GF-D8 (cell line): Measurements from ENCODE around the gene SH3BP2.

Source experiments
- DNase-seq: peaks from one replicate; lab custom pipeline; 2025; lab: John Stamatoyannopoulos, UW

Gene SH3BP2

GRCh38 chr4:2856266-2856665 lies 63.4 kb downstream of the SH3BP2 start:
- DNase-seq: no peak

DNA sequence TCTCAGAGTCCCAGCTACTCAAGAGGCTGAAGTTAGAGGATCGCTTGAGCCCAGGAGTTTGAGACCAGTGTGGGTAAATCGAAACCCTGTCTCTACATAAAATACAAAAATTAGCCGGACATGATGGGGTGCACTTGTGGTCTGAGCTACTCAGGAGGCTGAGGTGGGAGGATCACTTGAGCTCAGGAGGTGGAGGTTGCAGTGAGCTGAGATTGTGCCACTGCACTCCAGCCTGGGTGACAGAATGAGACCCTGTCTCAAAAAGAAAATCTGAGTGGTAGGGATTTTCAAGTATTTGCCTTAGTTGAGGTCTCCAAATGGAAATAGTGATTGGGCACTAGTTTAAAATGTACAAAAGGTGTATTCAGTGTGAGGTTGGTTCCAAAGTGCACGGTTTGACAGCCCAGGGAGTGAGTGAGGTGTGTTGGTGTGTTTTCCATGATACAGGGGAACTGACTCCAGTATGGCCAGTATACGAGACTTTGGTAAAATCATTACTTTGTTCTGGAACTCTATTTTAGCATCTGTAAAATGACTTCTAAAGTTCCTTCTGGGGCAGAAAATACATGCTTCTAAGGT lies 64.6 kb downstream of the SH3BP2 start:
- no peak for DNase-seq

- DNase-seq: peak; percentile 55
Measured at GRCh38 chr4:2858451-2859217, 65.7 kb downstream of the SH3BP2 start.

DNA sequence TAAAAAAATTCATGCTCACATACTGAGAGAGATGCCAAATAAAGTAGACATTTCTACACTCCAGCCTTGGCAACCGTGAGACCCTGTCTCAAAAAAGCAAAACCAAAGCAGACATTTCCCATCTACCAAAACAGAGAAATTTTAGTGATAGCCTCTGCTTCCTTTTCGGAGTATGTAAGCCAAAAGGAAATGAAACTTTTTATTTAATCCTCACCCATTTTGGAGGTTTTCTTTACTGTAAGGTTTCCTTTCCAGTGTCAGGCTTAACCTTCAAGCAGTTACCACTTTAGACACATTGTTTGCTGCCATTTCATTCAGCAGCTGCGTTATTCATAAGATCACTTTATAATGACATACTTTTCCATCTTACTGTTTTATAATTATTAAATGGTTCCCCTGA lies 66.6 kb downstream of the SH3BP2 start:
- DNase-seq: no peak

DNA sequence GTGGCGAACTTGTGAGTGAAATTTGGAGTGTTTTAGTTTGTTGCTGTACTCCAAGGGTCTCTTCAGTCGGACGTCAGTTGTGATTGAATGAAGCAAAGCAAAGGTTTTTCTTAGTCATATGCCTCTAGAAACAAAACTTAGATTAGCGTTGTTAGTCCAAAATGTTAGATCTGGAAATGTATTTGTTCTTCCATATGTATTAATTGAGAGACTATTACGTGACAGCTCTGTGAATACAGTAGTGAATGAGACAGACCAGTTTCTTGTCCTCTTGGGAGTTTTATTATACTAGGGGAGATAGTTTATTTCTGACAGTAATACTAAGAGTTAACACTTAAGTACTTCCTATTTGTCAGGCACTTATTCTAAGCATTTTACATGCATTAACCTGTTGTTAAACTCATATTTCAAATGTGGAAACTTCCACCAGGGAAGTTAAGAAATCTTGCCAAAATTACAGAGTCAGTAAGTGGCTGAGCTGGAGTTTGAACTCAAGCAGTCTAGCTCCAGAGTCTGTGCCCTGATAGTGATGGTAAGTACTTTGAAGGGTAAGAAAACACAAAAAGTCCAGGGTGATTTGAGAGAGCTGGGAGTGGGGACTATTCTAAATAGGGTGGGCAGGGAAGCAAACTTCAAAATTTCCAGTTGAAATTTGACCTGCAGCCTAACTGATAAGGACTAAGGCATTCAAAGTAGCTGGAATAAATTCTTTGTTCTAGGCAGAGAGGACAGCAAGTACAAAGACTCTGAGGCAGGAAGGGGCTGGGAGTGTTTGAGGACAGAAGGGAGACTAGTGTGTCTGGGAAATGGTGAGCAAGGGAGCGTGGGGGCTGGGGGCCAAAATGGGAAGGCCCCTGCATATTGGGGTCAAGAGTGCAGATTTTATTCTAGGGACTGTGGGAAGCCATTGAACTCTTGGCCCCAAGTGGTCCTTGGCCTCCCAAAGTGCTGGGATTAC lies 67.8 kb downstream of the SH3BP2 start:
- peak; percentile 65 for DNase-seq

- DNase-seq: no peak
Measured at GRCh38 chr4:2861631-2862436, 68.9 kb downstream of the SH3BP2 start.

GRCh38 chr4:2862528-2862927 lies 69.6 kb downstream of the SH3BP2 start:
- no peak for DNase-seq

DNA sequence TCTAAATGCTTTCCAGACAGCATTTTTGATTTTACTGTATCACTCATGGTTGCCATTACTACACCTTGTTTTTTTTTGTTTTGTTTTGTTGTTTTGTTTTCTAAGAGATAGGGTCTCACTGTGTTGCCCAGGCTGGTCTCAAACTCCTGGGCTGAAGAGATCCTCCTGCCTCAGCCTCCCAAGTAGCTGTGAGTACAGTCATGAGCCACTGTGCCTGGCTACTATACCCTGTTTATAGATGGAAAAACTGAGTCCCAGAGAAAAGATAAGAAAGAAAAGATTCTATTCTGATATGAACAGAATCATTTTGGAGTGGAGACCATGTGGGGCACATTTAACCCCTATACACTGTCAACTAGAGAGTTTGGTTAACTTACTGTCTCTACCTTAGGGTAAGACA lies 70.8 kb downstream of the SH3BP2 start:
- no peak for DNase-seq

GRCh38 chr4:2865196-2865780 lies 72.4 kb downstream of the SH3BP2 start:
- DNase-seq: no peak

DNA sequence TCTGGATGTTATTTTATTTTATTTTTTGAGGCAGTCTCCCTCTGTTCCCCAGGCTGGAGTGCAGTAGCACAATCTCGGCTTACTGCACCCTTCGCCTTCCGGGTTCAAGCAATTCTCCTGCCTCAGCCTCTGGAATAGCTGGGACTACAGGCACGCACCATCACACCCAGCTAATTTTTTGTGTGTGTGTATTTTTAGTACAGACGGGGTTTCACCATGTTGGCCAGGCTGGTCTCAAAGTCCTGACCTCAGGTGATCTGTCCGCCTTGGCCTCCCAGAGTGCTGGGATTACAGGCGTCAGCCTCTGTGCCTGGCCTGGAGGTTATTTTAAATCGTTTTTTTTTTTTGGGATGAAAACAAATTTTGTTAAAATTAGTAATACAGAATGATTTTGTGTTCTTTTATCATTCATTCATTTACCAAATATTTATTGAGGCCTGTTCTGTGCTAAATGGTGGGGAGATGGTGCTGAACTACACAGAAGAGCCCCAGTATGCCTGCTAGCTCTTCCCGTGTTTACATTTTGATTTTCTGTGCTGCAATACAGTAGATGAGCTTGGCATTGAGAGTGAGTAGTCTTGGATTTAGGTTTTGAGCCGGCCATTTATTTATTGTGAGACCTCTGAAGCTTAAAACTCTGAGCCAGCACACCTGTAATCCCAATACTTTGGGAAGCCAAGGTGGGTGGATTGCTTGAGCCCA lies 73.4 kb downstream of the SH3BP2 start:
- no peak for DNase-seq

GRCh38 chr4:2866891-2867290 lies 74.0 kb downstream of the SH3BP2 start:
- DNase-seq: no peak

GRCh38 chr4:2867758-2868491 lies 75.0 kb downstream of the SH3BP2 start:
- DNase-seq: no peak

GRCh38 chr4:2868877-2869487 lies 76.1 kb downstream of the SH3BP2 start:
- no peak for DNase-seq

DNA sequence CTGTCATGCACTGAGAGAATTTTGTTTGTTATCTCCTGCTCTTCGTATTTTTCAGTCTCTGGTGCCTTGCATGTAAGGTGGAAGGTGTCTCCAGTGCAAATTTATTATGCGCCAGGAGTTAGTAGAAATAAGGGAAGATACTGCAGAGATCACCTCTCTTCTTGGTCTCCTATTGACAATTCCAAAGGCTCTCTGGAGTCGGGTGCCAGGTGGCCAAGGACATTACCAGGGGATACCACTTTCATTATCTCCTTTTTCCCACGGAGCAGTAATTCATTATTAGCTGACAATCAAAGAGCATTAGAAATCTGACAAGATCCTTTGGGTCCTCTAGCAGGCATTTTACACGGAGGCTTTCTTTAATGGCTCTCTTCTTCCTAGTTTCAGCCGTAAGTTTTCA lies 76.8 kb downstream of the SH3BP2 start:
- no peak for DNase-seq

DNA sequence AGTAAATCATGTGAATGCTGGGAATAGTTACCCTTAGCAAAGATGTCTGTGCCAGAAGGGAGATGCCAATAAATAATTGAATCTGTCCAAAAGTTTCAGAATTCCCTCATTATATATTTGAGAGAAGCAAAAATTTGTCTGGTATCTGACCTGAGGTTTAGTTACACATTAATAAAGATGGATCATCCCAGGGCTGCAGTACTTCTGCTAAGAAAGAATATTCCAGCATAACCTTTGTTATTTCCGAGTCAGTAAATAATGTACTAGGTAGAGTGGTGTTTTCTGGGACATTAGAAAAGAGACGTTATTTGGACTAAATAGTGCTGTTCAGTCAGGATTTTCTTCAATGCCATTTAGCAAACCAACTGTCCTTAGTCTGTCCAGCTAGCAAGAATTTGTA lies 77.2 kb downstream of the SH3BP2 start:
- no peak for DNase-seq

DNA sequence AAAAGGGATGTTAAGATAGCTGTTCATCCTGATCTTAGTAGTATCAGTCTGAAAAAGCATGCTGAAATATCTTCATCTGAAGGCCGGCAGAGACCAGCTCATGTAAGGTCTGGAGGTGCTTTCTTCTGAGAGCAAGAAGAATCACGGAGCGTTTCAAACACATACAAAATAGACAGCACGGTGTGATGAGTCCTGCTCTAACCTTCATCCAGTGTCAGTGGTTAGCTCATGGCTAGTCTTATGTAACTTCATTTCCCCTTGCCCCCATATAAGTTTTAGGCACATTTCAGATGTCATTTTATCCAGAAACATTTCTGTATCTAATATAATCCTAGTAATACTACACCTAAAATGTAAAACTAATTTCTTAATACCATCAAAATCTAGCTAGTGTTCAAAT lies 78.6 kb downstream of the SH3BP2 start:
- peak; percentile 17 for DNase-seq

GRCh38 chr4:2871911-2872310 lies 79.0 kb downstream of the SH3BP2 start:
- peak; percentile 27 for DNase-seq

DNA sequence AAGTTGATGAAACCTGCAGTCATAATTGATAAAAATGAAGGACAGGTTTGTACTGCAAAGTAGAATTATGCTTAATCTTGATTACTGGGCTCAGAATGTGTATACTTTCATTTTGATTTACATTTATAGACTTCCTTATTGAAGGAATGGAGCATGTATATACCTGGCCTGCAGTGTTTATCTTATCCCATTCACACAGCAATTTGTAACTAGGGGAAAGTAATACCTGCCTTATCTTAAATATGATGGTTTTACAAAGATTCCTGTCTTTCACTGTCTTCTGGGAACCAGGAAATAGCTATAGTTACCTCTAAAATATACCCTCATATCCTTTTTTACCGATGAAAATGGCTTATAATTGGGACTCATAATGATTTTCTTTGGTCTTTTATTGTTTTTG lies 80.4 kb downstream of the SH3BP2 start:
- no peak for DNase-seq

- DNase-seq: no peak
Measured at GRCh38 chr4:2874861-2875260, 82.0 kb downstream of the SH3BP2 start.

- no peak for DNase-seq
Measured at GRCh38 chr4:2875556-2875955, 82.7 kb downstream of the SH3BP2 start.
